Spleen (tissue), 11 donors: Measurements from ENCODE around the gene IGSF21. TPM values are rescaled to one million over a fixed set of nuclear protein-coding genes. Genes with fewer than 3 reads are reported as not detected.

ENCODE experiments used
- DNase-seq: peaks from one replicate; pipeline ENCODE4 v3.0.0-alpha.2; 2020
- H3K27ac ChIP-seq, 8 donors: fragments of 200-600 bp; sonication (generic) in 7 of 8; 1 replicate in 4 of 8; 2 replicates in 4 of 8; pipeline versions ENCODE4 v1.5.0 to v1.8.0; 2016 to 2021; ENCODE audit warnings: inconsistent platforms in 4 of 8, mild to moderate bottlenecking in 4 of 8, moderate library complexity in 1 of 8
- H3K27me3 ChIP-seq, 7 donors: fragments of 200-600 bp; sonication (generic) in 6 of 7; replicated peaks in 1 of 7; 1 replicate in 4 of 7; 2 replicates in 3 of 7; pipeline versions ENCODE4 v1.5.0 to v1.8.0; 2016 to 2021; ENCODE audit warnings: inconsistent platforms in 3 of 7, mild to moderate bottlenecking in 1 of 7
- H3K36me3 ChIP-seq, 6 donors: fragments of 200-600 bp; sonication (generic) in 5 of 6; 1 replicate in 4 of 6; 2 replicates in 2 of 6; pipeline versions ENCODE4 v1.5.0 to v1.8.0; 2016 to 2021; ENCODE audit warnings: inconsistent platforms in 2 of 6
- H3K4me1 ChIP-seq, 6 donors: fragments of 200-600 bp; sonication (generic) in 5 of 6; 1 replicate in 3 of 6; 2 replicates in 3 of 6; pipeline versions ENCODE4 v1.5.0 to v1.8.0; 2016 to 2021; ENCODE audit warnings: inconsistent platforms in 3 of 6
- H3K4me3 ChIP-seq, 8 donors: fragments of 200-600 bp; sonication (generic) in 7 of 8; 1 replicate in 4 of 8; 2 replicates in 4 of 8; pipeline versions ENCODE4 v1.5.0 to v1.8.0; 2016 to 2021; ENCODE audit warnings: inconsistent platforms in 4 of 8, mild to moderate bottlenecking in 4 of 8, moderate library complexity in 2 of 8
- H3K9me3 ChIP-seq, 8 donors: fragments of 200-600 bp; sonication (generic) in 7 of 8; 1 replicate in 4 of 8; 2 replicates in 4 of 8; pipeline versions ENCODE4 v1.5.0 to v1.8.0; 2016 to 2021; ENCODE audit warnings: inconsistent platforms in 4 of 8
- POLR2A ChIP-seq, 3 donors: fragments of 450-650 bp; IDR thresholded peaks; one replicate each; pipeline ENCODE4 v1.5.1; 2017; ENCODE audit warnings: antibody characterized with exemption in 3 of 3, mild to moderate bottlenecking in 1 of 3
- POLR2AphosphoS5 ChIP-seq, 3 donors: sonication (generic); formaldehyde crosslinking; IDR thresholded peaks; one replicate each; pipeline ENCODE4 v1.5.1; 2017; ENCODE audit warnings: antibody characterized with exemption in 3 of 3
- WGBS, 5 donors: extraction: QIAGEN DNeasy Blood & Tissue Kit in 3 of 5; methylation state at CpG; one replicate each; pipeline versions ENCODE4 v1.1.5 to v1.1.7; 2013 to 2018; 5-methylcytosine and 5-hydroxymethylcytosine counted together
- intact Hi-C: fragments of 100-400 bp; cut with DNase I; formaldehyde crosslinking; loops from one replicate; pipeline ENCODE4 v1.15.0; 2023; ENCODE audit warnings: low total_unique reads
- polyA plus RNA-seq, 3 donors: library from polyadenylated mRNA; stranded (reverse); fragments of 200-250 nt; gene quantifications; one replicate each; pipeline ENCODE4 v1.2.1, GENCODE V29; 2013
- total RNA-seq, 7 donors: library from RNA; depleted of rRNA in 3 of 7; stranded (reverse); fragments of >200 nt in 3 of 7; fragmentation: NEBNext Ultra II Directional in 4 of 7; extraction: Animal tissue kit (Norgen Biotek cat#: 25700) in 4 of 7; gene quantifications; one replicate each; pipeline versions ENCODE4 v1.1.0 to v1.2.1, GENCODE V29; 2016 to 2021
- TF ChIP-seq, protein P1 (sequence below), 11 experiments: fragments of 200-600 bp in 7 of 11; fragments of 450-650 bp in 4 of 11; sonication (generic) in 4 of 11; IDR thresholded peaks in 8 of 11; conservative IDR thresholded peaks in 3 of 11; 1 replicate in 7 of 11; 2 replicates in 4 of 11; pipeline versions ENCODE4 v1.4.0 to v1.8.0; 2016 to 2021; ENCODE audit warnings: antibody characterized with exemption in 11 of 11, inconsistent platforms in 4 of 11, mild to moderate bottlenecking in 1 of 11
- donor health status: healthy with polysubstance abuse.
- donor health status: DM: no; HTN: no; CAD: no; lungs with moderate emphysema.
- donor health status: DM: no; HTN: no; CAD: no.
- donor health status: Bipolar disorder and iron deficiency.
- donor health status: healthy.
- donor health status: DM: no; HTN: no; CAD: no.
- donor health status: DM: yes; HTN: yes; CAD: no.

The IGSF21 gene
- total and polyA plus RNA-seq, 10 donors = 1.6 to 35.0 (median 20.6) TPM

DNA sequence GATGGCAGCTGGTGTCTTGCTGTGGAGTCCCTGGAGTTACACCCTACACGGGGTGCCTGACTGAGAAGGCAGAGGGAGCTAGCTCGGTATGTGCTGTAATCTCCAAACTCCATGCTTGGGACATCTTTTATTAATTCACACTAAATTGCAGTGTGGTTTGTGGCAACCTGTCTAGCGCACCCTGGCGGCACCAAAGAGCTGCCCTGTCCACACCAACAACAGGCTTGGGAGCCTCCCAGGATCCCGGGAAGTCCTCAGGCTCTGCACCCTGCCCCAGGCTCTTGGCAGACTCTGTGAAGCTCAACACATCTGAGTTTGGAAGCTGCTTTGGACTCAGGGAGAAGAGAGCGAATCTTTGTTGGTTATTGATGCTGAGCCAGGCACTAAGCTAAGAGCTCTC lies 138.9 kb downstream of the IGSF21 start:
- no peaks in the 10 kb centered on the region for H3K36me3 ChIP-seq
- peaks cover 0 to 44% (median 0%) of the 10 kb centered on the region in 7 donors for H3K27me3 ChIP-seq
- H3K4me1 ChIP-seq = no peaks in the 10 kb centered on the region
- H3K4me3 ChIP-seq = no peak overlapping the region
- TF ChIP-seq, protein P1, sequence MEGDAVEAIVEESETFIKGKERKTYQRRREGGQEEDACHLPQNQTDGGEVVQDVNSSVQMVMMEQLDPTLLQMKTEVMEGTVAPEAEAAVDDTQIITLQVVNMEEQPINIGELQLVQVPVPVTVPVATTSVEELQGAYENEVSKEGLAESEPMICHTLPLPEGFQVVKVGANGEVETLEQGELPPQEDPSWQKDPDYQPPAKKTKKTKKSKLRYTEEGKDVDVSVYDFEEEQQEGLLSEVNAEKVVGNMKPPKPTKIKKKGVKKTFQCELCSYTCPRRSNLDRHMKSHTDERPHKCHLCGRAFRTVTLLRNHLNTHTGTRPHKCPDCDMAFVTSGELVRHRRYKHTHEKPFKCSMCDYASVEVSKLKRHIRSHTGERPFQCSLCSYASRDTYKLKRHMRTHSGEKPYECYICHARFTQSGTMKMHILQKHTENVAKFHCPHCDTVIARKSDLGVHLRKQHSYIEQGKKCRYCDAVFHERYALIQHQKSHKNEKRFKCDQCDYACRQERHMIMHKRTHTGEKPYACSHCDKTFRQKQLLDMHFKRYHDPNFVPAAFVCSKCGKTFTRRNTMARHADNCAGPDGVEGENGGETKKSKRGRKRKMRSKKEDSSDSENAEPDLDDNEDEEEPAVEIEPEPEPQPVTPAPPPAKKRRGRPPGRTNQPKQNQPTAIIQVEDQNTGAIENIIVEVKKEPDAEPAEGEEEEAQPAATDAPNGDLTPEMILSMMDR (IDR thresholded peaks at IDR 0.05 in 8 of 11, conservative IDR thresholded peaks at IDR 0.05 in 3 of 11) = no peak
- no peak for TF ChIP-seq POLR2A (IDR thresholded peaks at IDR 0.05)
- TF ChIP-seq POLR2AphosphoS5 (IDR thresholded peaks at IDR 0.05) = no peak
- no peak overlapping the region for H3K27ac ChIP-seq
- DNase-seq = no peak
- H3K9me3 ChIP-seq = peaks cover 0 to 9% (median 7%) of the 10 kb centered on the region in 8 donors
- 60 to 85% (median 80%) methylated on average over 6 of the region's 6 CpGs for WGBS, 5 donors
- intact Hi-C loops = no loop called here

DNA sequence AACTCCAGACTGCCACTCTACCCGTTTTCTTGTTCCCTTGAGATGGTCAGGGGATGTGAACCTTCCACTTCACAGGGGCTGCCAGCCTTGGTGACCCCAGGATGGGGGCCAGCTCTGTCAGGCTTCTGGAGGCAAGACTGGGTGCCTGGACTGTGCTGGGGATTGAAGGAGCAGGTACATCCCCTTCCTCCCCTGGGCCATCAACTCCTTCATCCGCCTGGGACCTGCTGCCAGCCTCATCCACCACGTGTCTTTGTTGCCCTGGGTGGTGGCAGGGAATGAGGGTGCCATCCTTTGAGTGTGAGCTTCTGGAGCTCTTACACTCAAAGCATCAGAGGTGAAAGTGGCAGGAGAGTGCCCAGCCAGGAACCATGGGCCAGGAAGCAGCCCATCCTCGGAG lies 139.6 kb downstream of the IGSF21 start:
- DNase-seq = no peak
- Histone ChIP-seq H3K36me3 (no peaks in the 10 kb centered on the region), H3K4me1 (no peaks in the 10 kb centered on the region), H3K4me3 (no peak overlapping the region), H3K27ac (no peak overlapping the region), H3K27me3 (peaks cover 0 to 38% (median 0%) of the 10 kb centered on the region in 7 donors), H3K9me3 (peaks cover 0 to 13% (median 9%) of the 10 kb centered on the region in 8 donors)
- TF ChIP-seq, protein P1 (IDR thresholded peaks at IDR 0.05 in 8 of 11, conservative IDR thresholded peaks at IDR 0.05 in 3 of 11) = no peak
- TF ChIP-seq POLR2A (IDR thresholded peaks at IDR 0.05) (no peak), POLR2AphosphoS5 (IDR thresholded peaks at IDR 0.05) (no peak)
- intact Hi-C loops = no loop called here
- WGBS, 5 donors = 38 to 53% (median 50%) methylated on average over 4 of the region's 4 CpGs

DNA sequence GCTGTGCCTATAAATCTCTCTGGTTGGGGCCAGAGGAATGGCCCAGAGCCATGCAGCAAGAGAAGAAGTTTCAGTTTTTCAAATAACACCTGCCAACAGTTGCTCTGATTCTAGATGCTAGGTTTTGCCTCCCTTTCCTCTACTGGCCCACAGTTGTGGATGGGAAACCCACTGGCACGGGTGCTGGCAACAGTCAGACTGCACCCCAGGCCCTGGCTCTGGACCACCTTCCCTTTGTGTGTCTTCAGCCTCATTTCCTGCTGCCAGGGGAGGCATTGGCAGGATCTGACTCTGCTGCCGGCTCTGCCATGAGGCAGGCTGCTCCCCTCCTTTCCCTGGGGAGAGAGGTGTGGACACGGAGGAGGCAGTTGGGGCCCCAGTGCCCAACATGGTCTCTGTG lies 142.0 kb downstream of the IGSF21 start:
- WGBS, 5 donors = 41 to 58% (median 52%) methylated on average over 3 of the region's 3 CpGs
- no peak overlapping the region for H3K4me3 ChIP-seq
- H3K27ac ChIP-seq = no peak overlapping the region
- H3K9me3 ChIP-seq = peaks cover 0 to 13% (median 9%) of the 10 kb centered on the region in 8 donors
- TF ChIP-seq, protein P1 (IDR thresholded peaks at IDR 0.05 in 8 of 11, conservative IDR thresholded peaks at IDR 0.05 in 3 of 11) = no peak
- no peak for DNase-seq
- intact Hi-C loops = no loop called here
- no peaks in the 10 kb centered on the region for H3K36me3 ChIP-seq
- H3K4me1 ChIP-seq = no peaks in the 10 kb centered on the region
- H3K27me3 ChIP-seq = peaks cover 0 to 28% (median 0%) of the 10 kb centered on the region in 7 donors

DNA sequence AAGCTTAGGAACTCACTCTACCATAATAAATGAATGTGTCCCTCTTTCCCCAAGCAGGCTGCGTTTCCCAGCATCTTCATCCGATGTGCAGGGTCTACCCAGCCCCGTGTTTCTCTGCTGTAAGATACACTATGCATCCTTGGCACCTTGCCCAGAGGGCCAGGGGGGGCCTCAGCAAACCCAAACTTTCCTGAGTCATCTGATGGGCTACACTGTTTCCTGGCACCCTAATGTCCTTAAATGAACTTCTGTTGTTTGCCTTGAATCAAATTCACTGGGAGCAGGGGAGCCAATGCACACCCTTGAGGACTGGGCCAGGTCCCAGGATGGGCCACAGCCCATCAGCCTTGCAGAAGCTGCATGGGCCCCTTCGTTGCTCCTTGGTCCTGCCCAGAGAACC lies 145.5 kb downstream of the IGSF21 start:
- Histone ChIP-seq H3K4me1 (no peaks in the 10 kb centered on the region), H3K9me3 (peaks cover 0 to 13% (median 9%) of the 10 kb centered on the region in 8 donors), H3K27me3 (peaks cover 0 to 42% (median 0%) of the 10 kb centered on the region in 7 donors), H3K4me3 (no peak overlapping the region), H3K27ac (no peak overlapping the region), H3K36me3 (no peaks in the 10 kb centered on the region)
- 56 to 79% (median 71%) methylated on average over 4 of the region's 4 CpGs for WGBS, 5 donors
- intact Hi-C loops = no loop called here
- TF ChIP-seq POLR2AphosphoS5 (IDR thresholded peaks at IDR 0.05) = no peak
- TF ChIP-seq POLR2A (IDR thresholded peaks at IDR 0.05) = no peak
- TF ChIP-seq, protein P1 (IDR thresholded peaks at IDR 0.05 in 8 of 11, conservative IDR thresholded peaks at IDR 0.05 in 3 of 11) = no peak
- no peak for DNase-seq
